Measurements from ENCODE around the gene ATP5PF.

- no peak for TF ChIP-seq CTCF (IDR thresholded peaks at IDR 0.05)
- TF ChIP-seq POLR2A (IDR thresholded peaks at IDR 0.05): no peak
These were observed 33.2 kb upstream of the ATP5PF start for GRCh38 chr21:25767921-25768320.
